ENCODE results near the gene YIPF2.
A peak's percentile ranks its signal among the peaks of the same experiment; 100 is the strongest.

The YIPF2 gene

DNA sequence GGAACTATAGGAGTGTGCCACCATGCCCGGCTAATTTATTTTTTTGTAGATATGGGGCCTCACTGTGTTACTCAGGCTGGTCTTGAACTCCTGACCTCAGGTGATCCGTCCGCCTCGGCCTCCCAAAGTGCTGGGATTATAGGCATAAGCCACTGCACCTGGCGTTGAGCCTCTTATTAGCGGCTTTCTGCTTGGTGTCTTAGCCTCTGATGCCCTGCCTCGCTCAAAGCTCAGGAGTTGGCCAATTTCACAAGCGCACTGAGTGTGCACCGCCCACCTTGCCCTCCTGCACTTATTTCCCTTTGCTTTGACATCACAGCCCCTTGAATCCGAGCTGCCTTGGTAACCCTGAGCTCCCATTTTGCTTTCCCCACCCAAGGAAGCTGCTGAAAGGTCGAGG, 10.1 kb downstream of the YIPF2 start:
- TF ChIP-seq, protein P1, sequence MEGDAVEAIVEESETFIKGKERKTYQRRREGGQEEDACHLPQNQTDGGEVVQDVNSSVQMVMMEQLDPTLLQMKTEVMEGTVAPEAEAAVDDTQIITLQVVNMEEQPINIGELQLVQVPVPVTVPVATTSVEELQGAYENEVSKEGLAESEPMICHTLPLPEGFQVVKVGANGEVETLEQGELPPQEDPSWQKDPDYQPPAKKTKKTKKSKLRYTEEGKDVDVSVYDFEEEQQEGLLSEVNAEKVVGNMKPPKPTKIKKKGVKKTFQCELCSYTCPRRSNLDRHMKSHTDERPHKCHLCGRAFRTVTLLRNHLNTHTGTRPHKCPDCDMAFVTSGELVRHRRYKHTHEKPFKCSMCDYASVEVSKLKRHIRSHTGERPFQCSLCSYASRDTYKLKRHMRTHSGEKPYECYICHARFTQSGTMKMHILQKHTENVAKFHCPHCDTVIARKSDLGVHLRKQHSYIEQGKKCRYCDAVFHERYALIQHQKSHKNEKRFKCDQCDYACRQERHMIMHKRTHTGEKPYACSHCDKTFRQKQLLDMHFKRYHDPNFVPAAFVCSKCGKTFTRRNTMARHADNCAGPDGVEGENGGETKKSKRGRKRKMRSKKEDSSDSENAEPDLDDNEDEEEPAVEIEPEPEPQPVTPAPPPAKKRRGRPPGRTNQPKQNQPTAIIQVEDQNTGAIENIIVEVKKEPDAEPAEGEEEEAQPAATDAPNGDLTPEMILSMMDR (IDR thresholded peaks at IDR 0.05; ENCODE audit: low read depth, low read length) = no peak
- no peak overlapping the region for H3K4me3 ChIP-seq (replicated peaks in 1 of 2; ENCODE audit: low read depth in 2 of 2, low read length in 2 of 2)
- DNase-seq (ENCODE audit: low read depth in 2 of 2) = no peak

DNA sequence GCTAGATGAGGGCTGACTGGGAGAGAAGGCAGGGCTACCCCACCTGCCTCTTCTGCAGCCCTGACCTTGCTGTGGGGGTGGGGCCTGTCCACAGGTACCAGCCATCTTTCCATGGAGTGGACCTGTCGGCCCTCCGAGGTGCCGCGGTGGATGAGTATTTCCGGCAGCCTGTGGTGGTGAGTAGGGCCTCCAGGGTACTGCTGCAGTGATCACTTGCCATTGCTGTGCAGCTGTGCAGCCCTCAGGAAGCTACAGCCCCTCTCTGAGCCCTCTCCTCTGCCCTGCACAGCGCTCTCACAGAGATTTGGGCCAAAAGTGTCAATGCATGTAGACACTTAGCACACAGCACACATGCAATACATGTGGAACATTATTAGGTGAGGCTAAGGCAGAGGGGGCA, 11.8 kb downstream of the YIPF2 start:
- no peak for DNase-seq (ENCODE audit: low read depth in 2 of 2)
- TF ChIP-seq, protein P1 (IDR thresholded peaks at IDR 0.05; ENCODE audit: low read depth, low read length) = no peak
- H3K4me3 ChIP-seq (replicated peaks in 1 of 2; ENCODE audit: low read depth in 2 of 2, low read length in 2 of 2) = no peak overlapping the region

DNA sequence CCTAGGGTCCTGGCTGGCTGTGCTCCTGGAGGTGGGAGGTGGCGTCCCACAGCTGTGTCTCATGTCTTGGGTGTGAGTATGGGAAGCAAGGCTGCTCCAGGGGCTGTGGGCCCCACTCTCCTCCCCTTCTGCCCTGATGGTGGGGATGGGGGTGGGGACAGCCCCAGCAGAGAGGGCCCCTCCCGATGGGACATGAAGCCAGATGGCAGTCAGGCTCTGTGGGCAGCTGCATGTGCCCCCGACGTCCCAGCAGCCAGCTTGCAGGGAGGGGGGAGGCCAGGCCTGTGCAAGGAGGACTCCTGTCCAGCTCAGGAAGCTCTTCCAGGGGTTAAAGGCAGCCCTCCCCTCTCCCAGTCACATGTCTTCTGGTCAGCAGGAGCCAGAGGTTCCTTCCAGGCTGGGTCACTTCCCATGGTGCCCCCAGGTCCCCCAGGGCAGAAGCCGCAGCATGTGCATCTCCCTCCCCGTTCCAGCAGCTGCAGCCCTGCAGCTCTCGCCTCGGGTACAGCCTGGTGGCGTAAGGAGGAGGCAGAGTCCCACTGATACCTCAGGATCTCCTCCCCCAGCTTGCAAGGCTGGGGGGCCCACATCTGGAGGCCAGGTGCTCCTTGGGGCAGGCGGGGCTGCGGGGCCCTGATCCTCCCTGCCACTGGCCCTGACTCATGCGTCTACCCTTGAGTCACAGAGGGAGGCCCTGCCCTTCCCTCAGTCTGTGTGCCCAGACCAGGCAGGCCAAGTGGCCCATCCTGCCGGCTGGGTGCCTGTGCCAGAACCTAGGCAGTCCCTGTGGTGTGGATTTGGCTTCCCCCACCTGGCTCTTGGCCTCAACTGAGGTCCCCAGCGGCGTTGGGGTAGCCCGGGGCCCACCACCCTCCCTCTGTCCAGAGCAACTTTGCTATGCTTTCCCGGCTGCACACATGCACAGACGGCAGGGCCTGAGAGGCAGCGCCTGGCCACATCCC, 13.0 kb downstream of the YIPF2 start:
- TF ChIP-seq, protein P1 (IDR thresholded peaks at IDR 0.05; ENCODE audit: low read depth, low read length) = peak; percentile 22
- H3K4me3 ChIP-seq (replicated peaks in 1 of 2; ENCODE audit: low read depth in 2 of 2, low read length in 2 of 2) = no peak overlapping the region
- peak; percentile 66 to 87 for DNase-seq (ENCODE audit: low read depth in 2 of 2)

DNA sequence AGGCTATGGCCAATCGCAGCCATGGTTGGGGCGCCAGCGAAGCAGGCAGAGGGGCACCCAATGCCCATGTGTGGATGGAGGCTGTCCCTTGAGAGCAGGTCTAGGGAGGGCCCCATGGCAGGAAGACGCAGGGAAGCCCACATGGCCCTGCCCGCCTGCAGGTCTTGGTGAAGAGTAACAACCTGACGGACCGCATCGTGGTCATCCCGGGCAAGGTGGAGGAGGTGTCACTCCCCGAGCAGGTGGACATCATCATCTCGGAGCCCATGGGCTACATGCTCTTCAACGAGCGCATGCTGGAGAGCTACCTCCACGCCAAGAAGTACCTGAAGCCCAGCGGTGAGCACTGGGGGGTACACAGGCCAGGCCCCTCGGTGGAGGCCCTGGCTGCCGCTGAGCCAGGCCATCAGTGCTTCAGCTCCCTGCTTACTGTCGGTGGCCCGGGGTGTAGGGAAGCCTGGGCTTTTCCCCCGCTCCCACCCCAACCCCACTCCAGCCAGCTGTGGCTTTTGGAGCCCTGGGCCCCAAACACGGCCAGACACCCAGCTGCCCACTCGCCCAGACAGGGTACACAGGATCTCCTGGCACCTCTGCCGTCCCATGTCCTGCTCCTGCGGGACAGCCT, 14.6 kb downstream of the YIPF2 start:
- TF ChIP-seq, protein P1 (IDR thresholded peaks at IDR 0.05; ENCODE audit: low read depth, low read length) = no peak
- no peak for DNase-seq (ENCODE audit: low read depth in 2 of 2)
- H3K4me3 ChIP-seq (replicated peaks in 1 of 2; ENCODE audit: low read depth in 2 of 2, low read length in 2 of 2) = no peak overlapping the region

DNA sequence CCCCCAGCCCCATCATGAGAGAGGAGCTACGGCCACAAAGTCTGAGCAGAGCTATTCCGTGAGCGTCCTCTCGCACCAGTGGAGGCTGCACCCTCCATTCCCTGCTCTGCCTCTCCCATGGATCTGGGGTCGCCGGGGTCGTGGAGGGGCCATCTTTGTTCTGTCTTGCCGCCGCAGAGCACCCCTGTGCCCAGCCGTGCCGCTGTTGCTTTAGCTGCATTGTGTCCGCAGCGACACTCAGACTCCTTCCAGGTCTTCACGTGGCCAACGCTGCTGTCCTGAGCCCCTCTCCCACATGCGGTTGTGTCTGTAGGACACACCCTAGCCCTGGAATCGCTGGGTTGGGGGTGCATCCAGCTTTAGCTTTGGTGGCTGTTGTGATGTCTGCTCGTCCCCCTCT, 15.8 kb downstream of the YIPF2 start:
- TF ChIP-seq, protein P1 (IDR thresholded peaks at IDR 0.05; ENCODE audit: low read depth, low read length) = no peak
- DNase-seq (ENCODE audit: low read depth in 2 of 2) = no peak
- H3K4me3 ChIP-seq (replicated peaks in 1 of 2; ENCODE audit: low read depth in 2 of 2, low read length in 2 of 2) = no peak overlapping the region

DNA sequence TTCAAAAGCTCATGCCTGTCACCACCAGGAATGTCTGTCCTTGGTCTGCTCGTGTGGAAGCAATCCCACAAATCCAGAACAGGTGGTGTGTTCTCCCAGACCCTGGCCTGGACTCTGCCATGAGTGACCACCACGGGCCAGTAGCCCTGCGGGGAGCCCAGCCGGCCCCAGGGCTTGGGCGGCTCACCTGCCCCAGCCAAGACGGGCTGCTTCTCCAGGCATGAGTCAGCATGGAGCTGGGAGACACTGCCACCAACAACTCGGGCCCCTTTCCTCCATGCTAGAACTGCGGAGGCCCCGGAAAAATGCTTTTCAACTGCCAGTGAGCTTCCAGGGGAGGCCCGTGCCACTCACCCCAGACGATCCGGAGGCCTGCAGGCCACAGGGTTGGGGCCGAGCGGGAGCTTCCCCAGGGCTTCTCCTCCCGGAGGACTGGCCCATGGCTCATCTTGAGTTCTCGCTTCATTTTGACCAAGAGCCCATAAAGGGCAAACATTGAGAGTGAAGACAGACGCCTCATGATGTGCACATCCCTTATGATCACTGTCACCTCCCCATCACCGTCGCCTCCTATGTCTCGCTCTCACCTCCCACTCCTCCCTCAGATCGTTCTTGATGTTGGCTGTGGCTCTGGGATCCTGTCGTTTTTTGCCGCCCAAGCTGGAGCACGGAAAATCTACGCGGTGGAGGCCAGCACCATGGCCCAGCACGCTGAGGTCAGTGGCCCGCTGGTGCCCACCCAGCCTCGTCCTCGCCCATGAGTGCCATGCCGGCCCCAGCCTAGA, 16.7 kb downstream of the YIPF2 start:
- H3K4me3 ChIP-seq (replicated peaks in 1 of 2; ENCODE audit: low read depth in 2 of 2, low read length in 2 of 2) = no peak overlapping the region
- TF ChIP-seq, protein P1 (IDR thresholded peaks at IDR 0.05; ENCODE audit: low read depth, low read length) = no peak
- no peak for DNase-seq (ENCODE audit: low read depth in 2 of 2)
